ENCODE measurements around the gene HGD. TPM values are rescaled to one million over a fixed set of nuclear protein-coding genes. Genes with fewer than 3 reads are reported as not detected.

HGD gene
- total and polyA plus RNA-seq, 2 donors (not counting 1 experiment from before 2014, with no cell fraction given) = 0.75 to 0.91 TPM

DNA sequence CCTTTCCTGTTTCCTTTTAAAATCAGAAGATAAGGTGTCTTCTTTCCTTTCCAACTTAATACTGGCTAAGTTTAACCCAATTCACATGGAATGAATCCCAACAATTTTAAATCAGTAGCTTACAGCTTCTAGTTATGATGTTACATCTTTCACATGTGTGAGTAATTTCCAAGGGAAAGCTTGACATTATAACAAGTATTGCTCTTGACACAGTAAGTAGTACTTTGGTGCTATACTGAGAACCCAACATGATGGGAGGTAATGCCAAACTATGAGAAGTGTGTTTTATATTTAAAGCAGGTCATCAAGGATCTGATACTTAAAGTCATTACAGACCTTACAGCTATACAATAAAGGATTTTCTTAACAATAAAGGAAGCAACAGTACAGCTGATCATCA is 31.2 kb upstream of the HGD start:
- H3K36me3 ChIP-seq (replicated peaks in 1 of 2; ENCODE audit: control extremely low read depth in 1 of 2, control insufficient read depth in 1 of 2, extremely low read depth in 1 of 2, insufficient read depth in 2 of 2, low read length in 1 of 2) = no peaks in the 10 kb centered on the region
- no peak overlapping the region for H3K4me2 ChIP-seq (replicated peaks; ENCODE audit: low read depth, low read length, poor library complexity, severe bottlenecking)
- DNase-seq = no peak
- CTCF ChIA-PET = interaction anchor here (0.7 kb wide), 1 partner anchor 35 kb away, joined by 3 read pairs; no protein-coding TSS in a partner anchor
- H4K20me1 ChIP-seq (ENCODE audit: control insufficient read depth, insufficient read depth, low read length, poor library complexity, severe bottlenecking) = no peaks in the 10 kb centered on the region
- no peaks in the 10 kb centered on the region for H3K9me3 ChIP-seq (ENCODE audit: control extremely low read depth in 1 of 3, control insufficient read depth in 2 of 3, insufficient read depth in 1 of 3, low read length in 2 of 3)
- no peak overlapping the region for H3K4me3 ChIP-seq (ENCODE audit: control extremely low read depth in 1 of 5, extremely low read depth in 1 of 5, insufficient read depth in 1 of 5, low read depth in 2 of 5, low read length in 4 of 5)
- H3K27ac ChIP-seq (ENCODE audit: low read length in 2 of 2) = no peak overlapping the region
- intact Hi-C loops (cut with micrococcal nuclease) = no loop called here
- Mint-ChIP-seq H3K4me3 (no peak overlapping the region), H3K4me1 (peaks cover 10% of the 10 kb centered on the region), H3K9me3 (ENCODE audit: insufficient read depth) (no peaks in the 10 kb centered on the region), H3K27me3 (no peaks in the 10 kb centered on the region), H3K27ac (no peak overlapping the region)
- ATAC-seq (ENCODE audit: low read depth) = no peak
- TF ChIP-seq, protein P1, sequence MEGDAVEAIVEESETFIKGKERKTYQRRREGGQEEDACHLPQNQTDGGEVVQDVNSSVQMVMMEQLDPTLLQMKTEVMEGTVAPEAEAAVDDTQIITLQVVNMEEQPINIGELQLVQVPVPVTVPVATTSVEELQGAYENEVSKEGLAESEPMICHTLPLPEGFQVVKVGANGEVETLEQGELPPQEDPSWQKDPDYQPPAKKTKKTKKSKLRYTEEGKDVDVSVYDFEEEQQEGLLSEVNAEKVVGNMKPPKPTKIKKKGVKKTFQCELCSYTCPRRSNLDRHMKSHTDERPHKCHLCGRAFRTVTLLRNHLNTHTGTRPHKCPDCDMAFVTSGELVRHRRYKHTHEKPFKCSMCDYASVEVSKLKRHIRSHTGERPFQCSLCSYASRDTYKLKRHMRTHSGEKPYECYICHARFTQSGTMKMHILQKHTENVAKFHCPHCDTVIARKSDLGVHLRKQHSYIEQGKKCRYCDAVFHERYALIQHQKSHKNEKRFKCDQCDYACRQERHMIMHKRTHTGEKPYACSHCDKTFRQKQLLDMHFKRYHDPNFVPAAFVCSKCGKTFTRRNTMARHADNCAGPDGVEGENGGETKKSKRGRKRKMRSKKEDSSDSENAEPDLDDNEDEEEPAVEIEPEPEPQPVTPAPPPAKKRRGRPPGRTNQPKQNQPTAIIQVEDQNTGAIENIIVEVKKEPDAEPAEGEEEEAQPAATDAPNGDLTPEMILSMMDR (IDR thresholded peaks at IDR 0.05) = no peak
- no peak for TF ChIP-seq EZH2 (IDR thresholded peaks at IDR 0.05; ENCODE audit: borderline replicate concordance, insufficient read depth, low read depth, low read length, poor library complexity, severe bottlenecking)
- no peak overlapping the region for H3K9ac ChIP-seq (ENCODE audit: low read length)
- peaks cover 2 to 10% of the 10 kb centered on the region in 2 donors for H3K4me1 ChIP-seq (ENCODE audit: control insufficient read depth in 2 of 2, insufficient read depth in 2 of 2, low read length in 2 of 2)
- H3K79me2 ChIP-seq (ENCODE audit: control insufficient read depth, insufficient read depth, low read length) = no peaks in the 10 kb centered on the region
- no peaks in the 10 kb centered on the region for H3K27me3 ChIP-seq (replicated peaks in 1 of 4; ENCODE audit: control extremely low read depth in 1 of 4, control insufficient read depth in 3 of 4, insufficient read depth in 4 of 4, low read length in 3 of 4)
- POLR2A ChIA-PET = no interaction called here
- no peak overlapping the region for H2AFZ ChIP-seq (ENCODE audit: insufficient read depth, low read depth, low read length, poor library complexity, severe bottlenecking)

DNA sequence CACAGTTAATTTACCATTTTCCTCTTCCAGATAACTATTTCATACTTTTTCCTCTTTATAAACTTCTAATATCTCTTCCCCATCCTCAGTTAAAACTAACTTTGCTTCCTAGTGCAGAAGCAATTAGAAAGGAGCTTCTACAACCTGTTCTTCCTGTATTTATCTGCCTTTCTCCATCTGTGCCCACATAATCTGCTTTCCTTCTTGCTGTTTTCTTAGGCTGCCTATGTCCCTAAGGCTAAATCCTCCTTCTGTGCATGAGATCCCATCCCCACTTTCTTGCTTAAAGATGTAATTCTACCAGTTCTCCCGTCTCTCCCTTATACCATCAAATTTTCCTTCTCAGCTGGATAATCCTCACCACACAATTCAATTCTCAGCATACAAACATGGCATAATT is 28.3 kb upstream of the HGD start:
- H3K4me3 Mint-ChIP-seq = no peak overlapping the region
- no peak overlapping the region for H3K4me2 ChIP-seq (replicated peaks; ENCODE audit: low read depth, low read length, poor library complexity, severe bottlenecking)
- H4K20me1 ChIP-seq (ENCODE audit: control insufficient read depth, insufficient read depth, low read length, poor library complexity, severe bottlenecking) = no peaks in the 10 kb centered on the region
- TF ChIP-seq, protein P1 (IDR thresholded peaks at IDR 0.05) = no peak
- no peak for TF ChIP-seq EZH2 (IDR thresholded peaks at IDR 0.05; ENCODE audit: borderline replicate concordance, insufficient read depth, low read depth, low read length, poor library complexity, severe bottlenecking)
- CTCF ChIA-PET = no interaction called here
- DNase-seq (no peak), ATAC-seq (ENCODE audit: low read depth) (no peak)
- H3K79me2 ChIP-seq (ENCODE audit: control insufficient read depth, insufficient read depth, low read length) = no peaks in the 10 kb centered on the region
- no peak overlapping the region for H2AFZ ChIP-seq (ENCODE audit: insufficient read depth, low read depth, low read length, poor library complexity, severe bottlenecking)
- H3K4me1 ChIP-seq (ENCODE audit: control insufficient read depth in 2 of 2, insufficient read depth in 2 of 2, low read length in 2 of 2) = peaks cover 0 to 9% of the 10 kb centered on the region in 2 donors
- peaks cover 9% of the 10 kb centered on the region for H3K4me1 Mint-ChIP-seq
- H3K27me3 ChIP-seq (replicated peaks in 1 of 4; ENCODE audit: control extremely low read depth in 1 of 4, control insufficient read depth in 3 of 4, insufficient read depth in 4 of 4, low read length in 3 of 4) = no peaks in the 10 kb centered on the region
- no peak overlapping the region for H3K4me3 ChIP-seq (ENCODE audit: control extremely low read depth in 1 of 5, extremely low read depth in 1 of 5, insufficient read depth in 1 of 5, low read depth in 2 of 5, low read length in 4 of 5)
- no peaks in the 10 kb centered on the region for H3K9me3 Mint-ChIP-seq (ENCODE audit: insufficient read depth)
- no peak overlapping the region for H3K9ac ChIP-seq (ENCODE audit: low read length)
- H3K36me3 ChIP-seq (replicated peaks in 1 of 2; ENCODE audit: control extremely low read depth in 1 of 2, control insufficient read depth in 1 of 2, extremely low read depth in 1 of 2, insufficient read depth in 2 of 2, low read length in 1 of 2) = no peaks in the 10 kb centered on the region
- H3K9me3 ChIP-seq (ENCODE audit: control extremely low read depth in 1 of 3, control insufficient read depth in 2 of 3, insufficient read depth in 1 of 3, low read length in 2 of 3) = no peaks in the 10 kb centered on the region
- no peaks in the 10 kb centered on the region for H3K27me3 Mint-ChIP-seq
- H3K27ac Mint-ChIP-seq = no peak overlapping the region
- no peak overlapping the region for H3K27ac ChIP-seq (ENCODE audit: low read length in 2 of 2)
- POLR2A ChIA-PET = no interaction called here
- 100% methylated on average over 1 of the region's 1 CpG for WGBS (ENCODE audit: insufficient coverage)
- intact Hi-C loops (cut with micrococcal nuclease) = no loop called here

Data from B cell (primary cell).